Peyer's patch (tissue), 4 donors: ENCODE results near the gene AZU1. TPM values are rescaled to one million over a fixed set of nuclear protein-coding genes. Genes with fewer than 3 reads are reported as not detected.
A peak's percentile ranks its signal among the peaks of the same experiment; 100 is the strongest.

Source experiments
- DNase-seq, 3 donors: peaks; one replicate each; pipeline ENCODE4 v3.0.0-alpha.2; 2017 to 2019
- H3K27ac ChIP-seq, 4 donors: fragments of 200-600 bp; sonication (generic); one replicate each; pipeline ENCODE4 v1.5.1; 2016 to 2019
- H3K27me3 ChIP-seq, 2 donors: fragments of 200-600 bp; sonication (generic); one replicate each; pipeline ENCODE4 v1.5.1; 2019
- H3K36me3 ChIP-seq, 3 donors: fragments of 200-600 bp; sonication (generic); one replicate each; pipeline ENCODE4 v1.5.1; 2016 to 2019
- H3K4me1 ChIP-seq, 4 donors: fragments of 200-600 bp; sonication (generic); one replicate each; pipeline ENCODE4 v1.5.1; 2016 to 2019
- H3K4me3 ChIP-seq, 4 donors: fragments of 200-600 bp; sonication (generic); 1 replicate in 3 of 4; 2 replicates in 1 of 4; pipeline ENCODE4 v1.5.1; 2016 to 2019; ENCODE audit warnings: mild to moderate bottlenecking in 1 of 4
- H3K9me3 ChIP-seq, 4 donors: fragments of 200-600 bp; sonication (generic); one replicate each; pipeline ENCODE4 v1.5.1; 2016 to 2019; ENCODE audit warnings: mild to moderate bottlenecking in 1 of 4
- POLR2A ChIP-seq, 2 donors: fragments of 450-650 bp; IDR thresholded peaks; one replicate each; pipeline ENCODE4 v1.5.1; 2017; ENCODE audit warnings: antibody characterized with exemption in 2 of 2, mild to moderate bottlenecking in 2 of 2, moderate library complexity in 2 of 2
- total RNA-seq, 4 donors: library from RNA; depleted of rRNA; stranded (reverse); fragments of >200 nt; gene quantifications; one replicate each; pipeline ENCODE4 v1.1.0, GENCODE V29; 2016
- TF ChIP-seq, protein P1 (sequence below), 6 experiments: fragments of 450-650 bp in 4 of 6; fragments of 200-600 bp in 2 of 6; sonication (generic) in 1 of 6; IDR thresholded peaks; one replicate each; pipeline ENCODE4 v1.5.1; 2017 to 2019; ENCODE audit warnings: antibody characterized with exemption in 6 of 6, mild to moderate bottlenecking in 3 of 6, moderate library complexity in 1 of 6

The AZU1 gene
- total RNA-seq, 4 donors from 2014 or later, result not detected

DNA sequence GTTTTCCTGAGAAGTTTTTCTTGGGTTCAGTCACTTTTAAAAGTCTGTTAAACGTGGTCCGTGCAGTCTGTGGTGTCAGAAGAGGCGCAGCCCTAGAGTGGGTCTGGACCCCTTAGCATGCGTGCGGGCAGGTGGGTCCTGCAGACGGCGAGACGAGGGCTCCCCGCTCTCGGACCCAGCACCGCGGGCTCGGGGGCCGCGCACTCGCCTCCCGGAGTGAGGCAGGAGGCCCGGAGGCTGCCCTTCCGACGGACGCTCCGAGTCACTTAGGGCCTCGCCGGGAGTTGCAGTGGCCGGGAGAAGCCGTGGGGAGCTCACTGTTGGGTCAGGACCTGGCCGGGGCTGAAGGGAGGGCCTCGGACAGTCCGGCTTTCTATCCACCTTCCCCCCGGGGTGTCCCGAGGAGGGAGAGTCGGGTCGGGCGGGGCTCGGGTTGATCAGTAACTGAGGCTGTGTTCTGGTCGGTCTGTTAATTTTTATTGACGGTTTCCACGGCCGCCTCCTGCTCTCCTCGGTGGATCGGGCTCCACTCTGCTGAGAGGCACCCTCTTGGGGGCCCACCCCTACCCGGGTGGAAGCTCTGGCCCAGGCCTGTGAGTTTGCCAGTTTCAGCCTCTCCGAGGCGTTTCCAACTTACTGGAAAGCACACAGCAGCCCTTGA, 29.1 kb upstream of the AZU1 start:
- Histone ChIP-seq H3K9me3 (peaks cover 0 to 3% (median 0%) of the 10 kb centered on the region in 4 donors), H3K36me3 (peaks cover 0 to 32% (median 0%) of the 10 kb centered on the region in 3 donors), H3K27me3 (no peaks in the 10 kb centered on the region), H3K4me3 (peak overlapping the region; percentile 85 to 100 (median 92)), H3K4me1 (peaks cover 10 to 59% (median 45%) of the 10 kb centered on the region in 4 donors), H3K27ac (peak overlapping the region; percentile 99 to 100 (median 100))
- TF ChIP-seq POLR2A (IDR thresholded peaks at IDR 0.05), result peak; percentile 19 to 36
- TF ChIP-seq, protein P1, sequence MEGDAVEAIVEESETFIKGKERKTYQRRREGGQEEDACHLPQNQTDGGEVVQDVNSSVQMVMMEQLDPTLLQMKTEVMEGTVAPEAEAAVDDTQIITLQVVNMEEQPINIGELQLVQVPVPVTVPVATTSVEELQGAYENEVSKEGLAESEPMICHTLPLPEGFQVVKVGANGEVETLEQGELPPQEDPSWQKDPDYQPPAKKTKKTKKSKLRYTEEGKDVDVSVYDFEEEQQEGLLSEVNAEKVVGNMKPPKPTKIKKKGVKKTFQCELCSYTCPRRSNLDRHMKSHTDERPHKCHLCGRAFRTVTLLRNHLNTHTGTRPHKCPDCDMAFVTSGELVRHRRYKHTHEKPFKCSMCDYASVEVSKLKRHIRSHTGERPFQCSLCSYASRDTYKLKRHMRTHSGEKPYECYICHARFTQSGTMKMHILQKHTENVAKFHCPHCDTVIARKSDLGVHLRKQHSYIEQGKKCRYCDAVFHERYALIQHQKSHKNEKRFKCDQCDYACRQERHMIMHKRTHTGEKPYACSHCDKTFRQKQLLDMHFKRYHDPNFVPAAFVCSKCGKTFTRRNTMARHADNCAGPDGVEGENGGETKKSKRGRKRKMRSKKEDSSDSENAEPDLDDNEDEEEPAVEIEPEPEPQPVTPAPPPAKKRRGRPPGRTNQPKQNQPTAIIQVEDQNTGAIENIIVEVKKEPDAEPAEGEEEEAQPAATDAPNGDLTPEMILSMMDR (IDR thresholded peaks at IDR 0.05), result no peak
- peak in 2 of 3 donors; percentile 81 to 86 for DNase-seq

DNA sequence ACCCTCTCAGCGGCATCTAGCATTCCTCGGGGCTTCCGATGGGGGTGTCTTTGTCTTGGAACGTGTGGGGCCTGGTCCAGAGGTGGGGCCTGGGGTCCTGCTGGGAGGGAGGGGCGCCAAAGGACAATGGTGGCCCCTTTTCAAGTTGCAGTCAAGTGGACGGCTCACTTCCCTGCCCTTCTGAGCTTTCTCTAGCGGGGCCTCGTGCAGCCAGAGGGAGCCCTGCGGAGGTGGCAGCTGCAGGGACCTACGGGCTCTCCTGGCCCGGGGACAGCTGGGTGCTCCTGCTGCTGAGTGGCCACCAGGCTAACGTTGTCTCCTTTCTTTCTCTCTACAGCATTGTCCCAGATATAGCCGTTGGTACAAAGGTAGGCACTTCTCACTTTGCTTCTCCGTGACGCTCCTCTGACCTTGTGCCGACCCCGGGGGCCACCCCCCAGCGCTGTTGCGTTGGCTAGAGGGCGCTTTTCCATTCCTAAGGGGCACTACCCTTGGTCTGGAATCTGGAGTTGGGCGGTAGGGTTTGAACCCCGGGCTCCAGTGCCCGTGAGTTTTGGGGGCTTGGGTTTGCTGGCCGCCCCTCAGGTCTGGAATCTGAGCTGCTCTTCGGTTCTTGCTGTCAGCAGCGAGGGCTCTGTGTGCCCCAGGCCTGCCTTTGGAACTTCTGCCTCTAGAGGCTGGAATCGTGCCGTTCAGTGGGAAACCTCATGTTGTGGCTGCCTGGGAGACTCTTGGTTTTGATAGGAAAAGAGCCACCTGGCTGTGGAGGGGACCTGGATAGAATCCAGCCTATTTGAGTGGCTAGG, 28.4 kb upstream of the AZU1 start:
- Histone ChIP-seq H3K27ac (peak overlapping the region; percentile 99 to 100 (median 100)), H3K9me3 (peaks cover 0 to 3% (median 0%) of the 10 kb centered on the region in 4 donors), H3K27me3 (no peaks in the 10 kb centered on the region), H3K36me3 (peaks cover 0 to 38% (median 0%) of the 10 kb centered on the region in 3 donors), H3K4me3 (peak overlapping the region; percentile 85 to 100 (median 92)), H3K4me1 (peaks cover 10 to 63% (median 45%) of the 10 kb centered on the region in 4 donors)
- TF ChIP-seq, protein P1 (IDR thresholded peaks at IDR 0.05), result peak in 3 of 6 experiments; percentile 4 to 8 (median 4)
- no peak for TF ChIP-seq POLR2A (IDR thresholded peaks at IDR 0.05)
- DNase-seq, result no peak

DNA sequence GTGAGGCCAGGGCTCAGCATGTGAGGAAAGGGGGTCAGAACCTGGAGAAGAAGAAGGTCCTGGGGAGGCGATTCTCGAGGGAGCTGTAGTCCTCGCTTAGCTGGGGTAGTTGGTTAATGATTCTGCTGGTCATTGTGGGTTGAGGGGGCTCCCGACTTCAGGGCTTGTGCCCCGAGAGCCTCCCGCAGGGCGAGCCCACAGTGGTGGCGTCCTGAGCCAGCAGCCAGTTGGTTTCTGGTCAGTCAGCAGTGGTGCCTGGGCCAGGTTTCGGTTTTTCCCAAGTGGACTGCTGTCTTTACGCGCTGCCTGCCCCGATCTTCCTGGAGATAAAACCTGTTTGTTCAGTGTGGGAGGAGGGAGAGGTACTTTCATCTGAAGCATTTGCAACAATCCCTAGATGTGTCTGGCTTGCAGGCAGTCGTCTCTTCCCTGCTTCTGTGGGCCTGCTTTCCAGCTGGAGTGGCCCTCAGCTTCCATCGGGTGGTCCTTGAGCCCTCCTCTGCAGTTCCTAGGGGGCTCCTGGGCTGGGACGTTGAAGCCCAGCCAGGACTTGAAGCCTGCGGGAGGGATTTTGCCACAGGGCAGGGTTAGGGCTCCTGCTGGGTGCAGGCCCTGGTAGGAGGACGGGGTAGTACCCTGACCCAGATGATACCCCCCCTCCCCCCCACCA, 27.1 kb upstream of the AZU1 start:
- peak in 1 of 3 donors; percentile 70 for DNase-seq
- peaks cover 0 to 51% (median 0%) of the 10 kb centered on the region in 3 donors for H3K36me3 ChIP-seq

GRCh38 chr19:801030-801860, 26.4 kb upstream of the AZU1 start:
- Histone ChIP-seq H3K27me3 (no peaks in the 10 kb centered on the region), H3K27ac (peak overlapping the region in 3 of 4 donors; percentile 33 to 57 (median 56)), H3K4me3 (peak overlapping the region in 3 of 4 donors; percentile 17 to 86 (median 18)), H3K9me3 (peaks cover 0 to 3% (median 0%) of the 10 kb centered on the region in 4 donors), H3K4me1 (peaks cover 10 to 55% (median 43%) of the 10 kb centered on the region in 4 donors), H3K36me3 (peaks cover under 1 to 58% (median 3%) of the 10 kb centered on the region in 3 donors)
- TF ChIP-seq POLR2A (IDR thresholded peaks at IDR 0.05), result no peak
- TF ChIP-seq, protein P1 (IDR thresholded peaks at IDR 0.05), result no peak
- peak in 1 of 3 donors; percentile 61 for DNase-seq

More for the DNA sequence above, 27.1 kb upstream of the AZU1 start:
- Histone ChIP-seq H3K9me3 (peaks cover 0 to 3% (median 0%) of the 10 kb centered on the region in 4 donors), H3K27ac (peak overlapping the region; percentile 41 to 100 (median 56)), H3K27me3 (no peaks in the 10 kb centered on the region), H3K4me1 (peaks cover 10 to 62% (median 45%) of the 10 kb centered on the region in 4 donors), H3K4me3 (peak overlapping the region in 3 of 4 donors; percentile 17 to 86 (median 18))
- TF ChIP-seq, protein P1 (IDR thresholded peaks at IDR 0.05), result no peak
- no peak for TF ChIP-seq POLR2A (IDR thresholded peaks at IDR 0.05)
